SK-N-SH (cell line): Measurements from ENCODE around the gene GPSM3. TPM values are rescaled to one million over a fixed set of nuclear protein-coding genes. Genes with fewer than 3 reads are reported as not detected.

ENCODE experiments used
- CTCF ChIA-PET: fragments of 300-600, 350-600 bp; formaldehyde crosslinking; extraction: SDS; loops from one replicate; lab custom pipeline; 2021; lab: Yijun Ruan, JAX
- POLR2A ChIA-PET: fragments of 350-600 bp; sonication (Branson Sonifier 250); formaldehyde crosslinking; extraction: SDS; loops from one replicate; lab custom pipeline; 2020; ENCODE audit warnings: antibody characterized with exemption, inconsistent platforms; lab: Yijun Ruan, JAX
- DNase-seq: peaks from one replicate; pipeline ENCODE4 v3.0.0; 2012
- H2AFZ ChIP-seq: fragments of 200-600 bp; sonication (generic); 2 replicates; pipeline ENCODE4 v1.8.1; 2016; ENCODE audit warnings: antibody characterized with exemption, mild to moderate bottlenecking, low read depth
- H3F3A ChIP-seq: fragments of 200-600 bp; sonication (generic); replicated peaks from 2 replicates; pipeline ENCODE3; 2016; ENCODE audit warnings: antibody characterized with exemption, mild to moderate bottlenecking; ENCODE audit not compliant: insufficient read depth
- H3K27ac ChIP-seq, 2 experiments: fragments of 200-500 bp in 1 of 2; fragments of 200-600 bp in 1 of 2; sonication (Bioruptor generic) in 1 of 2; sonication (generic), shearing (Covaris generic) in 1 of 2; 2 replicates each; pipeline versions ENCODE4 v1.5.1 to v1.6.1; 2014 to 2016; ENCODE audit warnings: low read depth in 2 of 2, inconsistent platforms in 1 of 2, low read length in 1 of 2, mild to moderate bottlenecking in 1 of 2, mixed read lengths in 1 of 2
- H3K27me3 ChIP-seq: fragments of 200-600 bp; sonication (generic), shearing (Covaris generic); 2 replicates; pipeline ENCODE4 v1.6.1; 2016; ENCODE audit warnings: mixed run types; ENCODE audit not compliant: insufficient read depth
- H3K36me3 ChIP-seq, 2 experiments: fragments of 200-500 bp in 1 of 2; fragments of 200-600 bp in 1 of 2; sonication (Bioruptor generic) in 1 of 2; sonication (generic) in 1 of 2; replicated peaks in 1 of 2; 2 replicates each; pipeline versions ENCODE3 to v1.5.1; 2014 to 2016; ENCODE audit warnings: low read length in 1 of 2, mild to moderate bottlenecking in 1 of 2; ENCODE audit not compliant: insufficient read depth in 2 of 2, control insufficient read depth in 1 of 2
- H3K4me1 ChIP-seq, 2 experiments: fragments of 200-500 bp in 1 of 2; fragments of 200-600 bp in 1 of 2; sonication (Bioruptor generic) in 1 of 2; sonication (generic), shearing (Covaris generic) in 1 of 2; 2 replicates each; pipeline versions ENCODE4 v1.5.1 to v1.6.1; 2014 to 2016; ENCODE audit warnings: low read depth in 1 of 2, low read length in 1 of 2, mixed run types in 1 of 2; ENCODE audit not compliant: insufficient read depth in 2 of 2, control insufficient read depth in 1 of 2
- H3K4me2 ChIP-seq: fragments of 200-600 bp; sonication (generic), shearing (Covaris generic); 2 replicates; pipeline ENCODE4 v1.6.1; 2017; ENCODE audit warnings: mixed run types
- H3K4me3 ChIP-seq, 2 experiments: fragments of 200-500 bp in 1 of 2; fragments of 200-600 bp in 1 of 2; sonication (Bioruptor generic) in 1 of 2; sonication (generic), shearing (Covaris generic) in 1 of 2; 2 replicates each; pipeline versions ENCODE4 v1.5.1 to v1.8.1; 2014 to 2016; ENCODE audit warnings: low read depth in 2 of 2, inconsistent platforms in 1 of 2, low read length in 1 of 2, mild to moderate bottlenecking in 1 of 2, mixed read lengths in 1 of 2, moderate library complexity in 1 of 2
- H3K79me2 ChIP-seq: fragments of 200-600 bp; sonication (generic); 2 replicates; pipeline ENCODE4 v1.8.1; 2017; ENCODE audit warnings: mild to moderate bottlenecking; ENCODE audit not compliant: insufficient read depth
- H3K9ac ChIP-seq: fragments of 200-600 bp; sonication (generic); 2 replicates; pipeline ENCODE4 v1.6.1; 2017; ENCODE audit warnings: mixed run types
- H3K9me2 ChIP-seq: fragments of 200-600 bp; sonication (generic); 2 replicates; pipeline ENCODE4 v1.6.1; 2017; ENCODE audit warnings: mixed run types
- H3K9me3 ChIP-seq: fragments of 200-600 bp; sonication (generic); 2 replicates; pipeline ENCODE4 v1.6.1; 2017; ENCODE audit warnings: mixed run types, mild to moderate bottlenecking, moderate library complexity
- H4K20me1 ChIP-seq: fragments of 200-600 bp; sonication (generic); 2 replicates; pipeline ENCODE4 v1.6.1; 2017; ENCODE audit warnings: mild to moderate bottlenecking, mixed run types; ENCODE audit not compliant: insufficient read depth
- CHD2 ChIP-seq: fragments of 150-350 bp; IDR thresholded peaks from 2 replicates; pipeline ENCODE4 v1.6.1; 2018; ENCODE audit warnings: low read length; ENCODE audit not compliant: partially characterized antibody
- EP300 ChIP-seq, 2 experiments: IDR thresholded peaks; 2 replicates each; pipeline versions ENCODE4 v1.4.0 to v1.6.1; 2012; ENCODE audit warnings: borderline replicate concordance in 1 of 2, low read depth in 1 of 2, low read length in 1 of 2
- EZH2phosphoT487 ChIP-seq: fragments of 200-600 bp; sonication (generic); IDR thresholded peaks from 2 replicates; pipeline ENCODE4 v1.6.1; 2017; ENCODE audit warnings: low read depth, mixed run types, mild to moderate bottlenecking, antibody characterized with exemption, moderate library complexity, borderline replicate concordance
- FOSL2 ChIP-seq: IDR thresholded peaks from 2 replicates; pipeline ENCODE4 v1.4.0; 2012; ENCODE audit warnings: low read depth, mild to moderate bottlenecking, moderate library complexity, borderline replicate concordance
- FOXM1 ChIP-seq: IDR thresholded peaks from 2 replicates; pipeline ENCODE4 v1.4.0; 2012; ENCODE audit warnings: low read depth, mild to moderate bottlenecking
- GABPA ChIP-seq: IDR thresholded peaks from 2 replicates; pipeline ENCODE4 v1.4.0; 2012; ENCODE audit warnings: low read depth, mild to moderate bottlenecking
- GATA2 ChIP-seq: sonication (generic); formaldehyde crosslinking; IDR thresholded peaks from 2 replicates; pipeline ENCODE4 v1.5.0; 2020; ENCODE audit warnings: mild to moderate bottlenecking, missing genetic modification reagents
- JUND ChIP-seq: IDR thresholded peaks from 2 replicates; pipeline ENCODE4 v1.4.0; 2012
- NFIC ChIP-seq: IDR thresholded peaks from 2 replicates; pipeline ENCODE4 v1.4.0; 2012; ENCODE audit warnings: borderline replicate concordance
- RAD21 ChIP-seq: IDR thresholded peaks from 2 replicates; pipeline ENCODE4 v1.6.1; 2012; ENCODE audit warnings: mild to moderate bottlenecking, low read length
- RCOR1 ChIP-seq: fragments of 150-350 bp; IDR thresholded peaks from 2 replicates; pipeline ENCODE4 v1.6.1; 2017; ENCODE audit warnings: antibody characterized with exemption, low read length
- RFX5 ChIP-seq: IDR thresholded peaks from 2 replicates; pipeline ENCODE4 v1.6.1; 2012; ENCODE audit warnings: mild to moderate bottlenecking, improper control_type of control experiment, low read length
- SMC3 ChIP-seq: IDR thresholded peaks from 2 replicates; pipeline ENCODE4 v1.6.1; 2012; ENCODE audit warnings: low read depth, low read length, improper control_type of control experiment
- TEAD4 ChIP-seq: IDR thresholded peaks from 2 replicates; pipeline ENCODE4 v1.4.0; 2012; ENCODE audit warnings: mild to moderate bottlenecking, borderline replicate concordance; ENCODE audit not compliant: insufficient read depth
- YY1 ChIP-seq: IDR thresholded peaks from 2 replicates; pipeline ENCODE4 v1.4.0; 2012; ENCODE audit warnings: low read depth, mild to moderate bottlenecking
- WGBS: methylation state at CpG from one replicate; pipeline ENCODE4 v1.1.6; 2017; ENCODE audit warnings: low lambda C conversion rate; 5-methylcytosine and 5-hydroxymethylcytosine counted together
- polyA plus RNA-seq, 3 experiments: library from polyadenylated mRNA; depleted of rRNA; stranded (reverse); fragments of >200 nt; gene quantifications; 2 replicates each; pipeline ENCODE4 v1.2.3, GENCODE V29; 2012
- TF ChIP-seq, protein P1 (sequence below): IDR thresholded peaks from 2 replicates; pipeline ENCODE4 v1.4.0; 2012; ENCODE audit warnings: low read depth, borderline replicate concordance

Gene GPSM3
- polyA plus RNA-seq, 1 of the 3 experiments (the other 2 are of a cell fraction): 1.5 TPM

DNA sequence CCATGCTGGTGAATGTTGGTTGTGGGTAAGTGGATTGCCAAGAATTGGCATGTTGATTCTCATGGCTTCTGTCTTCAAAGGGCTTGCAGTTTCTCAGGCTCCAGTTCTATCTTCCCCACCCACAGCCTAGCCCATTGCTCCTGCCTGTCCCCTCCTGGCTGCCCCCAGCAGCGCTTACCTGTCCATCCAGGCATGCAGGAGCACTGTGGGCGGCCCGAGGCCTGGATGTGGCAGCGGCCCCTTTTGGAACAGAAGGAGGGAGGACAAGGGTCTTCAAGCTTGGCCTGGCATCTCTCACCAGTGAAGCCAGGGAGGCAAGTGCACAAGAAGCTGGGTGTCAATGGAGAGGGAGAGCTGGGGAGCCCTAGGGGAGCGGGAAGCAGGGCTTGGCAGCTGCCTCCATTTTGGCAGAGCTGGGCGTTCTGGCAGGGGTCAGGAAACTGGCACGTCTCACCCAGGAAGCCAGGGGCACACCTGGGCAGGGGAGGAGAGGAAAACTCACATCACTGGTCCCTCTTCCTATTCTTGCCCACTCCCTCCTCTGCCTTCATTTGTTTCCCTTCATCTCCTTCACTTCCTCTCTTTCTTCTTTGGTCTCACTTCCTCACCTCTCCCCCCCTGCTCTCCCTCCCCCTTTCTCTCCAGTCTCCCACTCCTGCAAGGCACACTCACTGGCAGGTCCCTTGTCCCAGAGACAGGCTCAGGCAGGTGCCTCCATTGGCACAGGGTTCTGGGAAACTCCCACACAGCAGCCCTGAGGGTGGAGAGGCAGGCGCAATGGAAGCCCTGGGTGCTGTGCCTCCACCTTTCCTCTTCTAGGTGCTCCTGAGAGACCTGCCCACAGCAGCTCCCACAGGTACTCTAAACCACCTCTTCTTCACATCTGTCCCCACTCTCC is 30.1 kb upstream of the GPSM3 start:
- Histone ChIP-seq H4K20me1 (no peaks in the 10 kb centered on the region), H3K4me1 (no peaks in the 10 kb centered on the region), H3K4me3 (no peak overlapping the region), H3K9ac (no peak overlapping the region), H3K27me3 (peaks cover 69% of the 10 kb centered on the region), H3K36me3 (no peaks in the 10 kb centered on the region), H3K27ac (no peak overlapping the region), H3F3A (no peaks in the 10 kb centered on the region), H3K79me2 (no peaks in the 10 kb centered on the region), H2AFZ (no peak overlapping the region), H3K9me3 (no peaks in the 10 kb centered on the region), H3K4me2 (no peak overlapping the region), H3K9me2 (no peaks in the 10 kb centered on the region)
- TF ChIP-seq RAD21 (no peak), FOSL2 (no peak)
- ChIA-PET CTCF (no interaction called here), POLR2A (no interaction called here)
- no peak for DNase-seq
- 28% methylated on average over 4 of the region's 8 CpGs for WGBS

- no peaks in the 10 kb centered on the region for H3F3A ChIP-seq
- H4K20me1 ChIP-seq: no peaks in the 10 kb centered on the region
- H3K4me1 ChIP-seq: no peaks in the 10 kb centered on the region
- WGBS: 5% methylated on average over 4 of the region's 4 CpGs
- H3K9ac ChIP-seq: no peak overlapping the region
- no peak for DNase-seq
- no peak overlapping the region for H2AFZ ChIP-seq
- CTCF ChIA-PET: no interaction called here
- peaks cover 87% of the 10 kb centered on the region for H3K27me3 ChIP-seq
- H3K36me3 ChIP-seq: no peaks in the 10 kb centered on the region
- H3K9me2 ChIP-seq: no peaks in the 10 kb centered on the region
- no peaks in the 10 kb centered on the region for H3K9me3 ChIP-seq
- H3K79me2 ChIP-seq: no peaks in the 10 kb centered on the region
- H3K27ac ChIP-seq: no peak overlapping the region
- no peak overlapping the region for H3K4me2 ChIP-seq
- H3K4me3 ChIP-seq: no peak overlapping the region
- TF ChIP-seq CHD2 (no peak), YY1 (no peak), GABPA (no peak), EZH2phosphoT487 (no peak), RFX5 (no peak), RCOR1 (no peak), SMC3 (no peak)
- TF ChIP-seq, all 33 proteins: peak for 0
- POLR2A ChIA-PET: no interaction called here
These were observed 27.6 kb upstream of the GPSM3 start for GRCh38 chr6:32220021-32220420.

- no peaks in the 10 kb centered on the region for H4K20me1 ChIP-seq
- no peak for TF ChIP-seq FOXM1
- TF ChIP-seq RFX5: no peak
- TF ChIP-seq EP300 (IDR thresholded peaks at IDR 0.05; ENCODE audit: borderline replicate concordance in 1 of 2, low read depth in 1 of 2, low read length in 1 of 2): no peak
- TF ChIP-seq JUND: no peak
- no peak for TF ChIP-seq TEAD4
- TF ChIP-seq FOSL2: no peak
- no peak for TF ChIP-seq GABPA
- TF ChIP-seq NFIC: no peak
- no peak for TF ChIP-seq EZH2phosphoT487
- TF ChIP-seq, protein P1, sequence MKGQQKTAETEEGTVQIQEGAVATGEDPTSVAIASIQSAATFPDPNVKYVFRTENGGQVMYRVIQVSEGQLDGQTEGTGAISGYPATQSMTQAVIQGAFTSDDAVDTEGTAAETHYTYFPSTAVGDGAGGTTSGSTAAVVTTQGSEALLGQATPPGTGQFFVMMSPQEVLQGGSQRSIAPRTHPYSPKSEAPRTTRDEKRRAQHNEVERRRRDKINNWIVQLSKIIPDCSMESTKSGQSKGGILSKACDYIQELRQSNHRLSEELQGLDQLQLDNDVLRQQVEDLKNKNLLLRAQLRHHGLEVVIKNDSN: no peak
- no peak for TF ChIP-seq GATA2 (CRISPR knock-in tag)
- TF ChIP-seq RCOR1: no peak
- POLR2A ChIA-PET: no interaction called here
- no peak overlapping the region for H3K4me3 ChIP-seq
- no peaks in the 10 kb centered on the region for H3F3A ChIP-seq
- H3K9me3 ChIP-seq: no peaks in the 10 kb centered on the region
- no peaks in the 10 kb centered on the region for H3K36me3 ChIP-seq
- no peaks in the 10 kb centered on the region for H3K79me2 ChIP-seq
- CTCF ChIA-PET: no interaction called here
- H3K4me2 ChIP-seq: no peak overlapping the region
- no peak for DNase-seq
- H3K27me3 ChIP-seq: peaks cover 87% of the 10 kb centered on the region
- no peak overlapping the region for H2AFZ ChIP-seq
- WGBS: 5% methylated on average over 4 of the region's 7 CpGs
- H3K27ac ChIP-seq: no peak overlapping the region
- H3K4me1 ChIP-seq: no peaks in the 10 kb centered on the region
- H3K9me2 ChIP-seq: no peaks in the 10 kb centered on the region
- no peak overlapping the region for H3K9ac ChIP-seq
These were observed 25.7 kb upstream of the GPSM3 start for GRCh38 chr6:32218167-32218566.
